DND-41 (cell line): ENCODE results near the gene SLC12A6.

ENCODE experiments used
- ATAC-seq: fragments of 200-7000 bp; cut with Tn5 transposase; 3 replicates; pipeline ENCODE4 v1.9.1; 2021; ENCODE audit warnings: low read depth; ENCODE audit not compliant: insufficient read depth
- DNase-seq: peaks from one replicate; pipeline ENCODE4 v3.0.0-alpha.2; 2020
- H2AFZ ChIP-seq: 2 replicates; pipeline ENCODE4 v1.6.0; 2012; ENCODE audit warnings: low read depth, low read length
- H3K27ac ChIP-seq: 2 replicates; pipeline ENCODE4 v1.5.1; 2012; ENCODE audit warnings: low read length, inconsistent platforms
- H3K27me3 ChIP-seq: fragments of 200-600 bp; sonication (generic); 2 replicates; pipeline ENCODE4 v1.6.0; 2012; ENCODE audit warnings: low read length, mild to moderate bottlenecking, inconsistent platforms; ENCODE audit not compliant: insufficient read depth, poor library complexity
- H3K36me3 ChIP-seq: 2 replicates; pipeline ENCODE4 v1.5.1; 2012; ENCODE audit warnings: low read length, inconsistent platforms; ENCODE audit not compliant: insufficient read depth
- H3K4me1 ChIP-seq: 2 replicates; pipeline ENCODE4 v1.5.1; 2012; ENCODE audit warnings: mild to moderate bottlenecking, low read length; ENCODE audit not compliant: insufficient read depth
- H3K4me2 ChIP-seq: 2 replicates; pipeline ENCODE4 v1.6.0; 2012; ENCODE audit warnings: mild to moderate bottlenecking, moderate library complexity, low read length, inconsistent platforms; ENCODE audit not compliant: insufficient read depth
- H3K4me3 ChIP-seq, 2 experiments: fragments of 200-600 bp in 1 of 2; shearing (Covaris generic) in 1 of 2; 2 replicates each; pipeline ENCODE4 v1.5.1; 2012 to 2016; ENCODE audit warnings: inconsistent platforms in 2 of 2, low read length in 2 of 2, mild to moderate bottlenecking in 2 of 2, low read depth in 1 of 2, moderate library complexity in 1 of 2
- H3K79me2 ChIP-seq: 2 replicates; pipeline ENCODE4 v1.6.0; 2012; ENCODE audit warnings: low read length, inconsistent platforms; ENCODE audit not compliant: insufficient read depth
- H3K9ac ChIP-seq: 2 replicates; pipeline ENCODE4 v1.6.0; 2012; ENCODE audit warnings: low read depth, mild to moderate bottlenecking, inconsistent platforms, low read length, moderate library complexity
- H3K9me3 ChIP-seq: 2 replicates; pipeline ENCODE4 v1.5.1; 2012; ENCODE audit warnings: low read length, moderate library complexity, mild to moderate bottlenecking, inconsistent platforms; ENCODE audit not compliant: insufficient read depth, severe bottlenecking
- H4K20me1 ChIP-seq: 2 replicates; pipeline ENCODE4 v1.6.0; 2012; ENCODE audit warnings: low read length; ENCODE audit not compliant: insufficient read depth
- EZH2 ChIP-seq: IDR thresholded peaks from 3 replicates; pipeline ENCODE4 v1.6.1; 2012; ENCODE audit warnings: borderline replicate concordance, low read depth, mild to moderate bottlenecking, moderate library complexity, low read length, inconsistent platforms; ENCODE audit not compliant: severe bottlenecking
- TF ChIP-seq, protein P1 (sequence below): IDR thresholded peaks from 2 replicates; pipeline ENCODE4 v1.5.1; 2012; ENCODE audit warnings: borderline replicate concordance, low read length, moderate library complexity, mild to moderate bottlenecking; ENCODE audit not compliant: poor library complexity, severe bottlenecking; ENCODE audit errors: extremely low read depth

The SLC12A6 gene

DNA sequence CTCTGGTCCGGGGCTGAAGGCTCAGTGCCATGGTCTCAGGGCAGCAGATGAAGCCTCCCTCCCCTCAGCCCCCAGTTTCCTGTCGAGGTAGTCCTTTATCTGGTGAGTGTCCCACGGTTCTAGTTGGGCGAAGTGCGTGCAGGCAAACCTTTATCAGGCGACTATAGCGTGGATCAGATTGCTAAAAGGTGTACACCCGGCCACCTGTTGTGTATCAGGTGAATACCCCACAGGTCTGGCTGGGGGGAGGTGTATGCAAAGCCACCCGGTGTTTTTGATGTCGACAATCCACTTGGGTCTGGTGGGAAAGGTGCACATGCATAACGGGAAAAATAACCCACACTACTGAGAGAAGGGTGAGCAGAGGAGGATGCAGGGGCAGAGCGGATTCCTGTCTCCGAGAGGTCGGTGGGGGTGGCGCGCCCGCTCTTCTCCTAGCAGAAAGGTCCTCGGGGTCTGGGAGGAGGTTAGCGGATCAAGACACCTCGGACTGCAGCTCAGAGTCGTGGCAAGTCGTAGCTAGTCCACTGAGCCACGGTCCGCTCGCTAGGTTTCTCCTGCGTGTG is 507 bp downstream of the SLC12A6 start:
- H3K4me1 ChIP-seq: peaks cover 58% of the 10 kb centered on the region
- no peaks in the 10 kb centered on the region for H3K9me3 ChIP-seq
- H3K79me2 ChIP-seq: peaks cover 34% of the 10 kb centered on the region
- H3K4me2 ChIP-seq: peak overlapping the region; percentile 99
- no peaks in the 10 kb centered on the region for H4K20me1 ChIP-seq
- peaks cover 19% of the 10 kb centered on the region for H3K36me3 ChIP-seq
- peak overlapping the region; percentile 92 for H3K27ac ChIP-seq
- TF ChIP-seq, protein P1, sequence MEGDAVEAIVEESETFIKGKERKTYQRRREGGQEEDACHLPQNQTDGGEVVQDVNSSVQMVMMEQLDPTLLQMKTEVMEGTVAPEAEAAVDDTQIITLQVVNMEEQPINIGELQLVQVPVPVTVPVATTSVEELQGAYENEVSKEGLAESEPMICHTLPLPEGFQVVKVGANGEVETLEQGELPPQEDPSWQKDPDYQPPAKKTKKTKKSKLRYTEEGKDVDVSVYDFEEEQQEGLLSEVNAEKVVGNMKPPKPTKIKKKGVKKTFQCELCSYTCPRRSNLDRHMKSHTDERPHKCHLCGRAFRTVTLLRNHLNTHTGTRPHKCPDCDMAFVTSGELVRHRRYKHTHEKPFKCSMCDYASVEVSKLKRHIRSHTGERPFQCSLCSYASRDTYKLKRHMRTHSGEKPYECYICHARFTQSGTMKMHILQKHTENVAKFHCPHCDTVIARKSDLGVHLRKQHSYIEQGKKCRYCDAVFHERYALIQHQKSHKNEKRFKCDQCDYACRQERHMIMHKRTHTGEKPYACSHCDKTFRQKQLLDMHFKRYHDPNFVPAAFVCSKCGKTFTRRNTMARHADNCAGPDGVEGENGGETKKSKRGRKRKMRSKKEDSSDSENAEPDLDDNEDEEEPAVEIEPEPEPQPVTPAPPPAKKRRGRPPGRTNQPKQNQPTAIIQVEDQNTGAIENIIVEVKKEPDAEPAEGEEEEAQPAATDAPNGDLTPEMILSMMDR: no peak
- TF ChIP-seq EZH2: no peak
- H3K4me3 ChIP-seq: peak overlapping the region; percentile 85 to 97
- ATAC-seq (peak; percentile 29), DNase-seq (peak; percentile 24)
- peak overlapping the region; percentile 90 for H2AFZ ChIP-seq
- H3K9ac ChIP-seq: peak overlapping the region; percentile 80
- H3K27me3 ChIP-seq: no peaks in the 10 kb centered on the region

DNA sequence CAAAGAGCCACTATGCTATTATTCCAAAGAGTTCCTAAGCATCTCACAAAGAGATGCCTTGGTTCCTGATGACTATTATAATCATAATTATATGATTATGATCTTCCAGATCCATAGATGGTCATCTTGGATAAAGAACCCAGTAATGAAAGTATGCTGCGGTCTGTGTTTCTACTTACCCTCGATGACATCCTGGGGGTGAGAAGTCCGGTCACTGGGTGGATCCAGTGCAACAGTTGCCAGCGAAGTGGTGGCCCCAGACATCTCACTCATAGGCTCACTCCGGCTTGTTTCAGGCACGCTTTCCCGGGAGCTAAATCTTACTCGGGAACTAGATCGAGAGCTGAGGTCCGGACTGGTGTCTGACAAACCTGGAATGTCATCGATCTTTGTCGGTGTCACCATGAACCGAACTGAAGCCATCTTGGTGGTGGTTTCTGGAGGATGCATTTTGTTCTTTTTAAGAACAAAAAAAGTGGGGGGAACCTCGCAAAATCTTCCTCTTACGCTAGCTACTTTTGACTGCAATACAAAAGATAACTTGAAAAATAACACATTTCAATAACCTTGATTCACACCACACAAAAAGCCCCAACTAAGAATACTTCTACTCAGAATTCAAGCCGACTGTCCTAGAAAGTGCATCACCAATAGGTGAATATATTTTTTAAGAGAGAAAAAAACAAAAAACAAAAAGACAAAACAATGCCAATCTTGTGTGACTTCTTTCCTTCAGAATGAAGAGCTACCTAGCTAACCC is 1.2 kb downstream of the SLC12A6 start:
- H3K9ac ChIP-seq: peak overlapping the region; percentile 80

DNA sequence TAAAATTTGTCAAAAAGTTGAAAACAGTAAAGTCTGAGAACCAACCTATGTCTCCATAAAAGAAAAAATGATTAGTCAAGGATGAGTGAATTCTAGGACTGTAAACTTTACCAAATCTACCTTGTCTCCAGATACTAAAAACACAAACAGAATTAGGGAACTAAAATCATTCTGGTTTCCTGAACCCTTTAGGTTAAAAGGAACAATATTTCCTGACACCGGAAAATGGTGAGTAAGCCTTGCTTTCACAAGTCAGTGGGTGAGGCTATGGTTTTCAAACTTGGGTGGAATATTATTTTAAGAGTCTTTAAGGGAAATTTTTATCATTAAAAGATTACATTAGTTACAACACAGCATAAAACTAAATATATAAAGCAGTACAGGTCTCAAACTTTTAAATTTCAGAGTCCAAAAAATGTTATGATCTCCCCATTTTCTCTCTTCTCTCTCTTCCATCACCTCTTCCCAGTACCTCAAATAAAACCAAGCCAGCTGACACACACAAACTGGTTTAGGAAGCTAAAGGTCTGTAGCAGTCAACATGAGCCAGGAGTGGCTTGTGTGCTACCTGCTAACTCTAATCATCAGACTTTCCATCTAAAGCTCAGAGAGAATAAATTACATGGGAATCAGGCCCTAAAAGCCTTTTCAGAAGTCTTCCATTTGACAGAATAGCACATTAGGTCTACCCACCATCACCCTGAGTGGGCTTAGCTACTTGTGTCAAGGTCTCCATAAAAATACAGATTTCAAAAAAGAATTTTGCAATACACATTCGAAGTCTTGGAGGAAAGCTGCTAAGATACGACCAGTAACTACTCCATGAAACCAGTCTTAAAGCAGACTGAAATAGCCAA is 2.2 kb downstream of the SLC12A6 start:
- Histone ChIP-seq H2AFZ (peak overlapping the region; percentile 61; the same call in 1 of the 2 replicates), H3K9ac (peak overlapping the region; percentile 40), H3K4me3 (peak overlapping the region in 1 of 2 experiments; percentile 97; a peak in 2 of 4 replicates), H3K4me1 (peaks cover 48% of the 10 kb centered on the region), H3K4me2 (peak overlapping the region; percentile 99), H4K20me1 (no peaks in the 10 kb centered on the region), H3K27me3 (no peaks in the 10 kb centered on the region), H3K9me3 (no peaks in the 10 kb centered on the region), H3K79me2 (peaks cover 20% of the 10 kb centered on the region), H3K36me3 (peaks cover 6% of the 10 kb centered on the region; the same call in 1 of the 2 replicates), H3K27ac (peak overlapping the region; percentile 72)
- ATAC-seq (no peak), DNase-seq (no peak)
- no peak for TF ChIP-seq EZH2
- TF ChIP-seq, protein P1: no peak

More for the DNA sequence above, 1.2 kb downstream of the SLC12A6 start:
- Histone ChIP-seq H3K79me2 (peaks cover 27% of the 10 kb centered on the region), H3K36me3 (peaks cover 13% of the 10 kb centered on the region), H3K9me3 (no peaks in the 10 kb centered on the region), H3K27ac (peak overlapping the region; percentile 92), H2AFZ (peak overlapping the region; percentile 90), H3K27me3 (no peaks in the 10 kb centered on the region), H3K4me1 (peaks cover 54% of the 10 kb centered on the region), H4K20me1 (no peaks in the 10 kb centered on the region), H3K4me3 (peak overlapping the region; percentile 85 to 97; a peak in 3 of 4 replicates), H3K4me2 (peak overlapping the region; percentile 99)
- TF ChIP-seq EZH2: no peak
- TF ChIP-seq, protein P1: no peak
- no peak for DNase-seq
- ATAC-seq: no peak
